GM12875 (cell line): ENCODE results near the gene ARIH2.
A peak's percentile ranks its signal among the peaks of the same experiment; 100 is the strongest.

Experiments
- H3K4me3 ChIP-seq: one replicate; pipeline ENCODE4 v1.5.1; 2011; ENCODE audit warnings: low read depth, low read length, control low read depth
- CTCF ChIP-seq: IDR thresholded peaks from 2 replicates; pipeline ENCODE4 v1.5.1; 2011; ENCODE audit warnings: low read depth, mild to moderate bottlenecking, control low read depth, inconsistent platforms, low read length, moderate library complexity, borderline replicate concordance; ENCODE audit not compliant: insufficient read depth

ARIH2 gene

GRCh38 chr3:48918388-48919214, at the start of gene ARIH2:
Gene ARIH2, plus strand, starts transcription at chr3:48918842. Its CDS starts 8,717 bp downstream, at chr3:48927559.
- peak within 1 kb of the TSS; percentile 91 for H3K4me3 ChIP-seq
- peak; percentile 34; the same call in 1 of the 2 replicates for TF ChIP-seq CTCF

DNA sequence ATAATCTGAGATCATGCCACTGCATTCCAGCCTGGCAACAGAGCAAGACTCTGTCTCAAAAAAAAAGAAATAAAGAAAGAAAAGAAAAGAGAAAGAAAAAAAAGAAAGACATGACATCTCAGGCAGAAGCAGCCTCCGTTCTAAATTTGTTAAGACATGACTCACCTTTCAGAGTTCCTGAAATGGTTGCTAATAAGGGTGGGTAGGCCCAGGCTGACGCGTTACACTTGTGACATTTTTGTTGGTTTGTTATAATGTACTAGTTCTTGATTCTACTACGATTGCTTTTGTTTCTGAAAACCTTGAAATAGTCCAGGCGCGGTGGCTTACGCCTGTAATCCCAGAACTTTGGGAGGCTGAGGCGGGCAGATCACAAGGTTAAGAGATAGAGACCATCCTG, 41.0 kb upstream of the ARIH2 start:
- H3K4me3 ChIP-seq, result no peak overlapping the region
- TF ChIP-seq CTCF, result no peak

GRCh38 chr3:48879307-48879993, 39.2 kb upstream of the ARIH2 start:
- no peak overlapping the region for H3K4me3 ChIP-seq
- TF ChIP-seq CTCF, result no peak

DNA sequence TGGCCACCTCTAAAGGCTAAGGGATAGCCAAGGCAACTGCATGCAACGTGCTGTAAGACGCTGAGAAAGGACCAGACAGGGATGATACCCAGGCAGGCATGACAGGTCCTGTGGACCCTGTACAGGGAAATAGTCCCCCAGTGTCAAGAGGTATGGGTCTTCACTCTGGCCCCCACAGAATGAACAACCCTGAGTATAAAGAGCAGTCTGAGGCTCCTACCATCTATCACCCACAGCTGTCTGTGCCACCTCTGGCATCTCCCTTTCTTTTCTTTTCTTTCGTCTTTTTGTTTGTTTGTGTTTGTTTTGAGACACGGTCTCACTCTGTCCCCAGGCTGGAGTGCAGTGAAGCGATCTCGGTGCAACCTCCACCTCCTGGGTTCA, 38.7 kb upstream of the ARIH2 start:
- H3K4me3 ChIP-seq, result no peak overlapping the region
- no peak for TF ChIP-seq CTCF

DNA sequence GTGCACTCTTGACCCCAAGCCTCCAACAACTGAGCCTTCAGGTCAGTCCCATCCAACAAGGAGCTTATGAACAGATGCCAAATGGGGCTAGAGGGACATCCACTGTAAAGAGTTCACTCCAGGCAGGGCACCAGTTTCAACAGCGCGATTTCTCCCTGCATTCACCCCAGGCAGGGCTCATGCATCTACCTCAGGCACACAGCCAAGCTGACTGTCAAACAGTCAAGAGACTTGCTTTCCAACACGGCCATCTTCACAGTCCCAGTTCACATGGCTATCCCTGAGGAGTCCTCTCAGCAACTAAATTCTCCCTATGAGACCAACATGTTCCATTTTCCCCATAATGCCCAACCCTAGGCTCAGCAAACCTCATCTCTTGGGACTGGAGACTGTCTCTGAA, 37.6 kb upstream of the ARIH2 start:
- H3K4me3 ChIP-seq, result no peak overlapping the region
- no peak for TF ChIP-seq CTCF

DNA sequence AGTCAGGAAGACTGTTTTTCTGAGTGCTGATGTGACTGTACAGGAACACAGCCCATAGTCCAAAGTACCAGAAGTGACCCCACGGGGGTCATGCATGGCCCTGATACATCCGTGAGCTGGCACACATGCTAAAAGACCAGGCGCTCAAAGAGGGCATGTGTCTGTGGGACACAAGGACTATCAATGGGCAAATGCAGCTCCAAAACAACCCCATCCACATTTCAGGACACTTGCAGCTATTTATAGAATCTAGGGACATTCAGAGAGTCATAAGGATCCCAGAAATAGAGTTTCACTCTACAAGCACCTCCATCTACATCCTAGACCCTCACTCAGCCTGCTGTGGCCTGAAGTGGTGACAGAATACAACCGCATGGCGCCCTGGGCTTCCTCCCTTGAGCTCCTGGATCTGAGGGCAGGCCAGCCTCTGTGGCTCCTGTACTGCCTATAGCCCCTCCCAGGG, 37.0 kb upstream of the ARIH2 start:
- TF ChIP-seq CTCF, result no peak
- no peak overlapping the region for H3K4me3 ChIP-seq
